ENCODE data around the gene MRPL22.
"Not testable (repeated sequence)": the region's sequence is repeated elsewhere in the genome, so short reads cannot be mapped to it uniquely, and the experiment has no call there.

The MRPL22 gene

GRCh38 chr5:154999865-155000264, 59.0 kb downstream of the MRPL22 start:
- no peak for ATAC-seq

GRCh38 chr5:155001523-155001922, 60.6 kb downstream of the MRPL22 start:
- no peak for ATAC-seq

- ATAC-seq, result not testable (repeated sequence)
Observed at GRCh38 chr5:155002722-155003121, 61.8 kb downstream of the MRPL22 start.

GRCh38 chr5:155004138-155004744, 63.4 kb downstream of the MRPL22 start:
- no peak for ATAC-seq

GRCh38 chr5:155006265-155006664, 65.4 kb downstream of the MRPL22 start:
- ATAC-seq, result not testable (repeated sequence)

GRCh38 chr5:155008669-155009068, 67.8 kb downstream of the MRPL22 start:
- no peak for ATAC-seq

GRCh38 chr5:155010881-155011280, 70.0 kb downstream of the MRPL22 start:
- no peak for ATAC-seq

- no peak for ATAC-seq
Observed at GRCh38 chr5:155013526-155013925, 72.7 kb downstream of the MRPL22 start, which contains the start of gene KIF4B. Gene KIF4B (plus strand): TSS chr5:155013755. CDS start chr5:155013860, 105 bp downstream.

GRCh38 chr5:155015239-155015638, 74.4 kb downstream of the MRPL22 start:
- no peak for ATAC-seq

- no peak for ATAC-seq
Observed at GRCh38 chr5:155017610-155018009, 76.7 kb downstream of the MRPL22 start.
